ENCODE data around the gene EIF4A3. TPM values are rescaled to one million over a fixed set of nuclear protein-coding genes. Genes with fewer than 3 reads are reported as not detected.

Gene EIF4A3
- total RNA-seq, 2 experiments from 2014 or later: 259 to 313 TPM

- no peaks in the 10 kb centered on the region for H3K9me2 ChIP-seq (ENCODE audit: insufficient read depth, low read length)
- no peak overlapping the region for H3K27ac ChIP-seq (ENCODE audit: low read depth, low read length, poor library complexity, severe bottlenecking)
- H3K4me3 ChIP-seq (ENCODE audit: low read depth, low read length, poor library complexity, severe bottlenecking): no peak overlapping the region
- ChIA-PET POLR2A (no interaction called here), CTCF (ENCODE audit: unreplicated experiment) (no interaction called here)
- H3K4me2 ChIP-seq (ENCODE audit: low read length): no peak overlapping the region
- TF ChIP-seq EZH2phosphoT487 (IDR thresholded peaks at IDR 0.05; ENCODE audit: borderline replicate concordance, low read depth, low read length) (no peak), CTCF (conservative IDR thresholded peaks at IDR 0.05; ENCODE audit: low read length) (no peak)
- no peak overlapping the region for H2AFZ ChIP-seq (ENCODE audit: low read length)
- no TSS peak for BruUV-seq (replicated peaks)
- intact Hi-C loops (cut with micrococcal nuclease; ENCODE audit: unreplicated experiment): no loop called here
- no peak for DNase-seq (ENCODE audit: low spot score)
- H4K20me1 ChIP-seq (ENCODE audit: insufficient read depth, low read length): no peaks in the 10 kb centered on the region
- H3K36me3 ChIP-seq (ENCODE audit: insufficient read depth, low read length): no peaks in the 10 kb centered on the region
- H3K9me3 ChIP-seq (ENCODE audit: low read length): no peaks in the 10 kb centered on the region
- no peaks in the 10 kb centered on the region for H3K79me2 ChIP-seq (ENCODE audit: insufficient read depth, low read depth, low read length)
- H3K4me1 ChIP-seq (ENCODE audit: insufficient read depth, low read length, poor library complexity, severe bottlenecking): peaks cover 8% of the 10 kb centered on the region
These were observed 37.8 kb downstream of the EIF4A3 start for GRCh38 chr17:80109066-80109660.

- intact Hi-C loops (cut with micrococcal nuclease; ENCODE audit: unreplicated experiment): no loop called here
- POLR2A ChIA-PET: interaction anchor here (0.7 kb wide), 1 partner anchor 251 kb away, joined by 4 read pairs; no protein-coding TSS in a partner anchor
These were observed 38.6 kb downstream of the EIF4A3 start for GRCh38 chr17:80108036-80108971.

More at GRCh38 chr17:80108036-80108971, 38.6 kb downstream of the EIF4A3 start:
- H2AFZ ChIP-seq (ENCODE audit: low read length): no peak overlapping the region
- no peaks in the 10 kb centered on the region for H3K9me3 ChIP-seq (ENCODE audit: low read length)
- H3K27ac ChIP-seq (ENCODE audit: low read depth, low read length, poor library complexity, severe bottlenecking): no peak overlapping the region
- H3K9me2 ChIP-seq (ENCODE audit: insufficient read depth, low read length): no peaks in the 10 kb centered on the region
- H3K4me3 ChIP-seq (ENCODE audit: low read depth, low read length, poor library complexity, severe bottlenecking): no peak overlapping the region
- H3K79me2 ChIP-seq (ENCODE audit: insufficient read depth, low read depth, low read length): no peaks in the 10 kb centered on the region
- CTCF ChIA-PET (ENCODE audit: unreplicated experiment): no interaction called here
- no peaks in the 10 kb centered on the region for H4K20me1 ChIP-seq (ENCODE audit: insufficient read depth, low read length)
- H3K4me2 ChIP-seq (ENCODE audit: low read length): no peak overlapping the region
- DNase-seq (ENCODE audit: low spot score): no peak
- TF ChIP-seq EZH2phosphoT487 (IDR thresholded peaks at IDR 0.05; ENCODE audit: borderline replicate concordance, low read depth, low read length) (no peak), CTCF (conservative IDR thresholded peaks at IDR 0.05; ENCODE audit: low read length) (no peak)
- H3K36me3 ChIP-seq (ENCODE audit: insufficient read depth, low read length): no peaks in the 10 kb centered on the region
- BruUV-seq (replicated peaks): no TSS peak
- H3K4me1 ChIP-seq (ENCODE audit: insufficient read depth, low read length, poor library complexity, severe bottlenecking): peaks cover 8% of the 10 kb centered on the region
